ENCODE results near the gene NKTR. TPM values are rescaled to one million over a fixed set of nuclear protein-coding genes. Genes with fewer than 3 reads are reported as not detected.

Gene NKTR
- total RNA-seq, 1 donor from 2014 or later = 50.0 TPM

GRCh38 chr3:42613462-42613861 lies 13.0 kb downstream of the NKTR start:
- Mint-ChIP-seq H3K9me3 (ENCODE audit: low read depth) (no peaks in the 10 kb centered on the region), H3K36me3 (ENCODE audit: low read depth) (peaks cover 5% of the 10 kb centered on the region), H3K4me3 (ENCODE audit: unreplicated experiment) (no peak overlapping the region), H3K27me3 (ENCODE audit: low read depth) (no peaks in the 10 kb centered on the region), H3K4me1 (ENCODE audit: low read depth) (peaks cover 52% of the 10 kb centered on the region), H3K27ac (ENCODE audit: unreplicated experiment) (peak overlapping the region; percentile 25)
- peak; percentile 74 for TF ChIP-seq CTCF (IDR thresholded peaks at IDR 0.05)
- DNase-seq (ENCODE audit: low spot score) = no peak

- no peak for DNase-seq (ENCODE audit: low spot score)
- no peaks in the 10 kb centered on the region for H3K4me1 Mint-ChIP-seq (ENCODE audit: low read depth)
- TF ChIP-seq CTCF (IDR thresholded peaks at IDR 0.05) = no peak
- peaks cover 34% of the 10 kb centered on the region for H3K36me3 Mint-ChIP-seq (ENCODE audit: low read depth)
- peak overlapping the region; percentile 11 for H3K27ac Mint-ChIP-seq (ENCODE audit: unreplicated experiment)
- H3K9me3 Mint-ChIP-seq (ENCODE audit: low read depth) = no peaks in the 10 kb centered on the region
- no peaks in the 10 kb centered on the region for H3K27me3 Mint-ChIP-seq (ENCODE audit: low read depth)
- no peak overlapping the region for H3K4me3 Mint-ChIP-seq (ENCODE audit: unreplicated experiment)
Measured at GRCh38 chr3:42631620-42632019, 31.1 kb downstream of the NKTR start.

GRCh38 chr3:42632146-42632545 lies 31.7 kb downstream of the NKTR start:
- H3K27ac Mint-ChIP-seq (ENCODE audit: unreplicated experiment) = no peak overlapping the region
- no peak overlapping the region for H3K4me3 Mint-ChIP-seq (ENCODE audit: unreplicated experiment)
- no peak for DNase-seq (ENCODE audit: low spot score)
- H3K27me3 Mint-ChIP-seq (ENCODE audit: low read depth) = no peaks in the 10 kb centered on the region
- H3K36me3 Mint-ChIP-seq (ENCODE audit: low read depth) = peaks cover 34% of the 10 kb centered on the region
- no peaks in the 10 kb centered on the region for H3K4me1 Mint-ChIP-seq (ENCODE audit: low read depth)
- TF ChIP-seq CTCF (IDR thresholded peaks at IDR 0.05) = no peak
- H3K9me3 Mint-ChIP-seq (ENCODE audit: low read depth) = no peaks in the 10 kb centered on the region

- no peak overlapping the region for H3K4me3 Mint-ChIP-seq (ENCODE audit: unreplicated experiment)
- peak overlapping the region; percentile 13 for H3K27ac Mint-ChIP-seq (ENCODE audit: unreplicated experiment)
- no peaks in the 10 kb centered on the region for H3K4me1 Mint-ChIP-seq (ENCODE audit: low read depth)
- TF ChIP-seq CTCF (IDR thresholded peaks at IDR 0.05) = no peak
- no peak for DNase-seq (ENCODE audit: low spot score)
- H3K9me3 Mint-ChIP-seq (ENCODE audit: low read depth) = no peaks in the 10 kb centered on the region
- H3K27me3 Mint-ChIP-seq (ENCODE audit: low read depth) = no peaks in the 10 kb centered on the region
- peaks cover 32% of the 10 kb centered on the region for H3K36me3 Mint-ChIP-seq (ENCODE audit: low read depth)
Measured at GRCh38 chr3:42633544-42633943, 33.1 kb downstream of the NKTR start.

- no peaks in the 10 kb centered on the region for H3K27me3 Mint-ChIP-seq (ENCODE audit: low read depth)
- no peak overlapping the region for H3K27ac Mint-ChIP-seq (ENCODE audit: unreplicated experiment)
- peaks cover 32% of the 10 kb centered on the region for H3K36me3 Mint-ChIP-seq (ENCODE audit: low read depth)
- TF ChIP-seq CTCF (IDR thresholded peaks at IDR 0.05) = peak; percentile 53
- H3K4me3 Mint-ChIP-seq (ENCODE audit: unreplicated experiment) = no peak overlapping the region
- DNase-seq (ENCODE audit: low spot score) = no peak
- no peaks in the 10 kb centered on the region for H3K9me3 Mint-ChIP-seq (ENCODE audit: low read depth)
- H3K4me1 Mint-ChIP-seq (ENCODE audit: low read depth) = no peaks in the 10 kb centered on the region
Measured at GRCh38 chr3:42635111-42635510, 34.6 kb downstream of the NKTR start.
